Stomach (tissue), 9 donors: Measurements from ENCODE around the gene GZF1. TPM values are rescaled to one million over a fixed set of nuclear protein-coding genes. Genes with fewer than 3 reads are reported as not detected.

ENCODE experiments used
- DNase-seq, 2 donors: peaks; one replicate each; pipeline versions ENCODE4 v3.0.0 to v3.0.0-alpha.2; 2013 to 2019
- H3K27ac ChIP-seq, 5 donors: fragments of 200-600 bp in 4 of 5; sonication (generic) in 4 of 5; one replicate each; pipeline ENCODE4 v1.5.1; 2013 to 2019; ENCODE audit warnings: mild to moderate bottlenecking in 1 of 5, moderate library complexity in 1 of 5
- H3K27me3 ChIP-seq, 3 donors: fragments of 200-600 bp; sonication (generic); one replicate each; pipeline ENCODE4 v1.5.1; 2017 to 2019; ENCODE audit warnings: mixed run types in 1 of 3
- H3K36me3 ChIP-seq, 4 donors: fragments of 200-600 bp; sonication (generic); 1 replicate in 3 of 4; 2 replicates in 1 of 4; pipeline ENCODE4 v1.5.1; 2016 to 2019
- H3K4me1 ChIP-seq, 4 donors: fragments of 200-600 bp; sonication (generic); one replicate each; pipeline ENCODE4 v1.5.1; 2016 to 2019
- H3K4me3 ChIP-seq, 4 donors: fragments of 200-600 bp; sonication (generic) in 3 of 4; one replicate each; pipeline ENCODE4 v1.5.1; 2016 to 2019; ENCODE audit warnings: mild to moderate bottlenecking in 1 of 4
- H3K9me3 ChIP-seq, 4 donors: fragments of 200-600 bp; sonication (generic); one replicate each; pipeline ENCODE4 v1.5.1; 2016 to 2019
- CTCF ChIP-seq, 7 experiments: fragments of 450-650 bp in 4 of 7; fragments of 200-600 bp in 3 of 7; sonication (generic) in 3 of 7; IDR thresholded peaks; one replicate each; pipeline ENCODE4 v1.5.1; 2016 to 2019; ENCODE audit warnings: antibody characterized with exemption in 7 of 7, control low read depth in 2 of 7, mild to moderate bottlenecking in 1 of 7
- EP300 ChIP-seq: sonication (generic); formaldehyde crosslinking; IDR thresholded peaks from one replicate; pipeline ENCODE4 v1.6.1; 2017; ENCODE audit warnings: antibody characterized with exemption
- POLR2A ChIP-seq, 4 donors: fragments of 450-650 bp; IDR thresholded peaks; one replicate each; pipeline ENCODE4 v1.6.1; 2016; ENCODE audit warnings: antibody characterized with exemption in 4 of 4, control low read depth in 2 of 4, mild to moderate bottlenecking in 1 of 4, moderate library complexity in 1 of 4
- POLR2AphosphoS5 ChIP-seq, 3 donors: sonication (generic); formaldehyde crosslinking; IDR thresholded peaks; one replicate each; pipeline ENCODE4 v1.6.1; 2016; ENCODE audit warnings: antibody characterized with exemption in 3 of 3
- WGBS, 5 donors: extraction: QIAGEN DNeasy Blood & Tissue Kit in 3 of 5; methylation state at CpG; one replicate each; pipeline versions ENCODE4 v1.1.5 to v1.1.7; 2013 to 2018; 5-methylcytosine and 5-hydroxymethylcytosine counted together
- intact Hi-C: fragments of 100-400 bp; cut with DNase I; formaldehyde crosslinking; loops from one replicate; pipeline ENCODE4 v1.15.1; 2023; ENCODE audit warnings: low total_unique reads
- polyA plus RNA-seq, 3 donors: library from polyadenylated mRNA; stranded (reverse); fragments of 200-250 nt; gene quantifications; one replicate each; pipeline ENCODE4 v1.2.3, GENCODE V29; 2013
- total RNA-seq, 5 donors: library from RNA; depleted of rRNA; stranded (reverse); fragments of >200 nt; gene quantifications; one replicate each; pipeline versions ENCODE4 v1.1.0 to v1.2.3, GENCODE V29; 2014 to 2016
- donor health status: healthy with polysubstance abuse.
- donor health status: Bipolar disorder and iron deficiency.
- donor health status: healthy.

Gene GZF1
- total and polyA plus RNA-seq, 8 donors: 2.9 to 19.7 (median 8.6) TPM

GRCh38 chr20:23349338-23350195 lies 12.4 kb upstream of the GZF1 start:
- intact Hi-C loops: no loop called here
- Histone ChIP-seq H3K4me1 (peaks cover 18 to 33% (median 26%) of the 10 kb centered on the region in 4 donors), H3K4me3 (peak overlapping the region; percentile 87 to 94 (median 90)), H3K36me3 (peaks cover 8 to 14% (median 10%) of the 10 kb centered on the region in 4 donors), H3K9me3 (no peaks in the 10 kb centered on the region), H3K27ac (peak overlapping the region; percentile 94 to 98 (median 95)), H3K27me3 (no peaks in the 10 kb centered on the region)
- 4 to 7% (median 5%) methylated on average over 23 of the region's 23 CpGs for WGBS, 5 donors
- TF ChIP-seq POLR2A (IDR thresholded peaks at IDR 0.05): no peak
- TF ChIP-seq CTCF (IDR thresholded peaks at IDR 0.05): peak in 3 of 7 experiments; percentile 19 to 47 (median 37)
- peak in 1 of 2 donors; percentile 95 for DNase-seq

GRCh38 chr20:23350196-23350903 lies 11.6 kb upstream of the GZF1 start, which contains the start of gene NXT1:
Gene NXT1, plus strand, starts transcription at chr20:23350791. Its CDS starts 3,251 bp downstream, at chr20:23354042.
- no peak for TF ChIP-seq CTCF (IDR thresholded peaks at IDR 0.05)
- TF ChIP-seq POLR2A (IDR thresholded peaks at IDR 0.05): peak in 2 of 4 donors; percentile 56 to 58
- peak; percentile 89 to 94 (median 91) for TF ChIP-seq POLR2AphosphoS5 (IDR thresholded peaks at IDR 0.05)
- peak; percentile 15 for TF ChIP-seq EP300
- H3K27ac ChIP-seq: peak within 1 kb of the TSS; percentile 94 to 98 (median 95)
- H3K4me3 ChIP-seq: peak within 1 kb of the TSS; percentile 87 to 94 (median 90)
- peak; percentile 98 to 99 for DNase-seq
- H3K27me3 ChIP-seq: no peaks in the 10 kb centered on the region
- peaks cover 18 to 33% (median 26%) of the 10 kb centered on the region in 4 donors for H3K4me1 ChIP-seq
- WGBS, 5 donors: 0 to 1% (median 0%) methylated on average over 44 to 65 of the region's 65 CpGs
- intact Hi-C loops: no loop called here
- H3K9me3 ChIP-seq: no peaks in the 10 kb centered on the region
- H3K36me3 ChIP-seq: peaks cover 10 to 22% (median 18%) of the 10 kb centered on the region in 4 donors

GRCh38 chr20:23350904-23351838 lies 10.8 kb upstream of the GZF1 start:
- peak; percentile 41 to 81 for DNase-seq
- TF ChIP-seq EP300 (no peak), POLR2AphosphoS5 (IDR thresholded peaks at IDR 0.05) (peak in 1 of 3 donors; percentile 18)
- Histone ChIP-seq H3K27ac (peak overlapping the region; percentile 94 to 98 (median 95)), H3K4me3 (peak overlapping the region; percentile 87 to 94 (median 90)), H3K9me3 (no peaks in the 10 kb centered on the region), H3K4me1 (peaks cover 18 to 33% (median 26%) of the 10 kb centered on the region in 4 donors), H3K27me3 (no peaks in the 10 kb centered on the region), H3K36me3 (peaks cover 10 to 29% (median 26%) of the 10 kb centered on the region in 4 donors)
- intact Hi-C loops: no loop called here
- 1 to 3% (median 1%) methylated on average over 39 to 64 of the region's 64 CpGs for WGBS, 5 donors

- no peak for TF ChIP-seq POLR2A (IDR thresholded peaks at IDR 0.05)
- TF ChIP-seq EP300: no peak
- no peak for TF ChIP-seq CTCF (IDR thresholded peaks at IDR 0.05)
- no peak for TF ChIP-seq POLR2AphosphoS5 (IDR thresholded peaks at IDR 0.05)
Measured at GRCh38 chr20:23356203-23356602, 5.8 kb upstream of the GZF1 start.

More at GRCh38 chr20:23356203-23356602, 5.8 kb upstream of the GZF1 start:
- 70 to 83% (median 78%) methylated on average over 24 to 27 of the region's 27 CpGs for WGBS, 5 donors
- Histone ChIP-seq H3K4me3 (no peak overlapping the region), H3K27ac (peak overlapping the region in 2 of 5 donors; percentile 99 to 100), H3K9me3 (no peaks in the 10 kb centered on the region), H3K4me1 (peaks cover 28 to 61% (median 52%) of the 10 kb centered on the region in 4 donors), H3K36me3 (peaks cover 10 to 31% (median 28%) of the 10 kb centered on the region in 4 donors), H3K27me3 (no peaks in the 10 kb centered on the region)
- no peak for DNase-seq
- intact Hi-C loops: no loop called here
